Measurements from ENCODE around the gene PIMREG. TPM values are rescaled to one million over a fixed set of nuclear protein-coding genes. Genes with fewer than 3 reads are reported as not detected.

PIMREG gene
- polyA plus RNA-seq, 1 donor (not counting 4 experiments of a cell fraction or from before 2014, with no cell fraction given), result 7.5 TPM

DNA sequence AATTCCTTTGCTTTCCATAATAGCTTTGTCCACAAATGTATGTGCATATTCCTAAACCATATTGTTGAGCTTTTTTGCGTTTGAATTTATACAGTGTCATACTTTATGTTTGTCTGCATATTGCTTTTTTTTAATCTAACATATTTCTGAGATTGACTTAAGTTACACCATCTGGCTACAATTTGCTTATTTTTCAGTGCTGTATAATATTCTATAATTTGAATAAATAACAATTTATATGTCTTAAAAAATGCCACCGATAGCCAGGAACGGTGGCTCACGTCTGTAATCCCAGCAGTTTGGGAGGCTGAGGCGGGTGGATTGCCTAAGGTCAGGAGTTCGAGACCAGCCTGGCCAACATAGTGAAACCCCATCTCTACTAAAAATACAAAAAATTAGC lies 1.5 kb upstream of the PIMREG start:
- no peaks in the 10 kb centered on the region for H3K79me2 ChIP-seq (ENCODE audit: control insufficient read depth, insufficient read depth, low read length)
- no peaks in the 10 kb centered on the region for H3K36me3 ChIP-seq (ENCODE audit: control insufficient read depth in 2 of 2, extremely low read depth in 1 of 2, insufficient read depth in 2 of 2, low read length in 2 of 2)
- H3K9ac ChIP-seq (ENCODE audit: control insufficient read depth, extremely low read depth, insufficient read depth, low read length), result no peak overlapping the region
- DNase-seq (ENCODE audit: low read depth, low spot score), result no peak
- no peaks in the 10 kb centered on the region for H3K27me3 ChIP-seq (ENCODE audit: control insufficient read depth, extremely low read depth, insufficient read depth, low read length)
- H3K27ac ChIP-seq (ENCODE audit: control insufficient read depth, insufficient read depth, low read length), result no peak overlapping the region
- no peaks in the 10 kb centered on the region for H3K9me3 ChIP-seq (ENCODE audit: control insufficient read depth, low read depth, low read length)
- no peak for FAIRE-seq
- H4K20me1 ChIP-seq (ENCODE audit: control insufficient read depth, extremely low read depth, insufficient read depth, low read length), result no peaks in the 10 kb centered on the region
- no peak overlapping the region for H3K4me3 ChIP-seq (ENCODE audit: control insufficient read depth in 2 of 3, extremely low read depth in 1 of 3, insufficient read depth in 2 of 3, low read depth in 1 of 3, low read length in 3 of 3)
- TF ChIP-seq CTCF (optimal IDR thresholded peaks at IDR 0.05 in 1 of 3, IDR thresholded peaks at IDR 0.05 in 1 of 3, conservative IDR thresholded peaks at IDR 0.05 in 1 of 3; ENCODE audit: extremely low read depth in 1 of 3, insufficient read depth in 2 of 3, low read length in 3 of 3) (no peak), EZH2 (IDR thresholded peaks at IDR 0.05; ENCODE audit: low read length) (no peak)
- H3K9me1 ChIP-seq (ENCODE audit: control insufficient read depth, extremely low read depth, insufficient read depth, low read length), result no peaks in the 10 kb centered on the region
- H2AFZ ChIP-seq (ENCODE audit: control insufficient read depth, low read length), result no peak overlapping the region
- dilution Hi-C loops (cut with MboI; ENCODE audit: extremely low pct_ligation_motif_present, low sequenced_read_pairs), result no loop called here
- no peak overlapping the region for H3K4me2 ChIP-seq (ENCODE audit: control insufficient read depth, extremely low read depth, insufficient read depth, low read depth, low read length)
- peaks cover 15% of the 10 kb centered on the region for H3K4me1 ChIP-seq (ENCODE audit: control insufficient read depth, extremely low read depth, insufficient read depth, low read length)

GRCh38 chr17:6444571-6445335 lies 498 bp downstream of the PIMREG start:
- Histone ChIP-seq H3K79me2 (ENCODE audit: control insufficient read depth, insufficient read depth, low read length) (no peaks in the 10 kb centered on the region), H3K27me3 (ENCODE audit: control insufficient read depth, extremely low read depth, insufficient read depth, low read length) (no peaks in the 10 kb centered on the region), H3K9ac (ENCODE audit: control insufficient read depth, extremely low read depth, insufficient read depth, low read length) (peak overlapping the region; percentile 63), H3K4me1 (ENCODE audit: control insufficient read depth, extremely low read depth, insufficient read depth, low read length) (peaks cover 15% of the 10 kb centered on the region), H4K20me1 (ENCODE audit: control insufficient read depth, extremely low read depth, insufficient read depth, low read length) (no peaks in the 10 kb centered on the region), H3K9me3 (ENCODE audit: control insufficient read depth, low read depth, low read length) (no peaks in the 10 kb centered on the region), H3K27ac (ENCODE audit: control insufficient read depth, insufficient read depth, low read length) (no peak overlapping the region), H3K4me2 (ENCODE audit: control insufficient read depth, extremely low read depth, insufficient read depth, low read depth, low read length) (peak overlapping the region; percentile 97), H3K36me3 (ENCODE audit: control insufficient read depth in 2 of 2, extremely low read depth in 1 of 2, insufficient read depth in 2 of 2, low read length in 2 of 2) (peaks cover 3 to 10% of the 10 kb centered on the region in 2 experiments), H3K4me3 (ENCODE audit: control insufficient read depth in 2 of 3, extremely low read depth in 1 of 3, insufficient read depth in 2 of 3, low read depth in 1 of 3, low read length in 3 of 3) (peak overlapping the region; percentile 54 to 78 (median 75)), H3K9me1 (ENCODE audit: control insufficient read depth, extremely low read depth, insufficient read depth, low read length) (no peaks in the 10 kb centered on the region), H2AFZ (ENCODE audit: control insufficient read depth, low read length) (peak overlapping the region; percentile 88)
- dilution Hi-C loops (cut with MboI; ENCODE audit: extremely low pct_ligation_motif_present, low sequenced_read_pairs), result no loop called here
- no peak for DNase-seq (ENCODE audit: low read depth, low spot score)
- TF ChIP-seq EZH2 (IDR thresholded peaks at IDR 0.05; ENCODE audit: low read length) (no peak), CTCF (optimal IDR thresholded peaks at IDR 0.05 in 1 of 3, IDR thresholded peaks at IDR 0.05 in 1 of 3, conservative IDR thresholded peaks at IDR 0.05 in 1 of 3; ENCODE audit: extremely low read depth in 1 of 3, insufficient read depth in 2 of 3, low read length in 3 of 3) (no peak)
- no peak for FAIRE-seq
